HepG2 (cell line): ENCODE measurements around the gene PEX14. TPM values are rescaled to one million over a fixed set of nuclear protein-coding genes. Genes with fewer than 3 reads are reported as not detected.
"Not testable (repeated sequence)": the region's sequence is repeated elsewhere in the genome, so short reads cannot be mapped to it uniquely, and the experiment has no call there.

Experiments
- ATAC-seq: fragments of 200-7000 bp; cut with Tn5 transposase; 3 replicates; pipeline ENCODE4 v1.9.1; 2020; ENCODE audit warnings: mild to moderate bottlenecking, moderate library complexity
- BruUV-seq: library from RNA; stranded (reverse); fragments of 400-500 nt; replicated peaks from 2 replicates; lab custom pipeline; 2021; lab: Mats Ljungman, UMichigan
- CTCF ChIA-PET: fragments of 300-600 bp; formaldehyde crosslinking; extraction: SDS; loops from one replicate; lab custom pipeline; 2021; ENCODE audit warnings: low total read pairs, inconsistent platforms, low intra/inter-chr PET ratio; lab: Yijun Ruan, JAX
- POLR2A ChIA-PET: fragments of 350-600 bp; sonication (Branson Sonifier 250); formaldehyde crosslinking; loops from one replicate; lab custom pipeline; 2020; ENCODE audit warnings: antibody characterized with exemption, inconsistent platforms; lab: Yijun Ruan, JAX
- DNase-seq: peaks from one replicate; pipeline ENCODE4 v3.0.0-alpha.2; 2015; ENCODE audit warnings: low spot score
- FAIRE-seq: peaks from 3 replicates; lab custom pipeline; 2011; peaks lifted over from hg19 to GRCh38; lab: Jason Lieb, UNC
- H2AFZ ChIP-seq: one replicate; pipeline ENCODE4 v1.6.1; 2011; ENCODE audit warnings: low read length, inconsistent platforms
- H3K27ac ChIP-seq: fragments of 300-600 bp; 3 replicates; pipeline ENCODE4 v1.8.0; 2011; ENCODE audit warnings: mixed run types, mild to moderate bottlenecking, mixed read lengths, low read length, inconsistent platforms; ENCODE audit not compliant: insufficient read depth; ENCODE audit errors: extremely low read length
- H3K27me3 ChIP-seq, 2 experiments: fragments of 200-600 bp in 1 of 2; 2 replicates in 1 of 2; 3 replicates in 1 of 2; pipeline versions ENCODE4 v1.6.0 to v1.8.0; 2011; ENCODE audit warnings: low read length in 2 of 2, mild to moderate bottlenecking in 2 of 2, moderate library complexity in 2 of 2, inconsistent platforms in 1 of 2; ENCODE audit not compliant: insufficient read depth in 2 of 2, control insufficient read depth in 1 of 2
- H3K36me3 ChIP-seq, 2 experiments: fragments of 200-600 bp in 1 of 2; replicated peaks in 1 of 2; 2 replicates in 1 of 2; 3 replicates in 1 of 2; pipeline versions ENCODE4 v1.5.1 to v1.8.0; 2011; ENCODE audit warnings: low read length in 2 of 2, inconsistent platforms in 1 of 2; ENCODE audit not compliant: insufficient read depth in 2 of 2, control insufficient read depth in 1 of 2
- H3K4me1 ChIP-seq: 2 replicates; pipeline ENCODE4 v1.5.1; 2012; ENCODE audit warnings: low read length, inconsistent platforms; ENCODE audit not compliant: insufficient read depth
- H3K4me2 ChIP-seq: 2 replicates; pipeline ENCODE4 v1.6.0; 2011; ENCODE audit warnings: low read depth, low read length, inconsistent platforms
- H3K4me3 ChIP-seq, 3 experiments: fragments of 200-600 bp in 1 of 3; sonication (generic), shearing (Covaris generic) in 1 of 3; replicated peaks in 1 of 3; 2 replicates each; pipeline ENCODE4 v1.5.1; 2011 to 2016; ENCODE audit warnings: low read length in 3 of 3, inconsistent platforms in 2 of 3, low read depth in 2 of 3, mild to moderate bottlenecking in 2 of 3, control low read depth in 1 of 3, mixed read lengths in 1 of 3; ENCODE audit not compliant: insufficient read depth in 1 of 3
- H3K79me2 ChIP-seq: one replicate; pipeline ENCODE4 v1.6.1; 2011; ENCODE audit warnings: low read length, inconsistent platforms; ENCODE audit not compliant: insufficient read depth
- H3K9ac ChIP-seq: 2 replicates; pipeline ENCODE4 v1.6.0; 2011; ENCODE audit warnings: mild to moderate bottlenecking, low read depth, low read length, inconsistent platforms; ENCODE audit not compliant: insufficient read depth
- H3K9me3 ChIP-seq: 2 replicates; pipeline ENCODE4 v1.5.1; 2012; ENCODE audit warnings: mild to moderate bottlenecking, low read length
- H4K20me1 ChIP-seq: 2 replicates; pipeline ENCODE4 v1.6.0; 2011; ENCODE audit warnings: inconsistent platforms, mild to moderate bottlenecking, low read length, moderate library complexity; ENCODE audit not compliant: insufficient read depth
- DZIP1 ChIP-seq: sonication (generic); formaldehyde crosslinking; IDR thresholded peaks from 2 replicates; pipeline ENCODE4 v1.5.0; 2020; ENCODE audit warnings: mild to moderate bottlenecking, missing genetic modification reagents
- GATA4 ChIP-seq: sonication (generic); IDR thresholded peaks from 2 replicates; pipeline ENCODE4 v1.6.1; 2016; ENCODE audit warnings: antibody characterized with exemption, low read depth, borderline replicate concordance
- HMGXB3 ChIP-seq: sonication (generic); formaldehyde crosslinking; IDR thresholded peaks from 2 replicates; pipeline ENCODE4 v1.4.0; 2020; ENCODE audit warnings: missing genetic modification reagents, borderline replicate concordance
- NFYB ChIP-seq: sonication (generic); formaldehyde crosslinking; IDR thresholded peaks from 2 replicates; pipeline ENCODE4 v1.4.0; 2020; ENCODE audit warnings: missing genetic modification reagents
- NFYC ChIP-seq: IDR thresholded peaks from 2 replicates; pipeline ENCODE4 v1.6.1; 2016; ENCODE audit warnings: missing genetic modification reagents, missing compliant biosample characterization
- POLR2A ChIP-seq, 2 experiments: IDR thresholded peaks; 2 replicates each; pipeline ENCODE4 v1.6.1; 2011; ENCODE audit warnings: low read depth in 2 of 2, low read length in 2 of 2, mild to moderate bottlenecking in 1 of 2, moderate library complexity in 1 of 2; ENCODE audit not compliant: insufficient read depth in 1 of 2
- TBX2 ChIP-seq: sonication (generic); formaldehyde crosslinking; IDR thresholded peaks from 2 replicates; pipeline ENCODE4 v1.5.0; 2020; ENCODE audit warnings: missing genetic modification reagents, mild to moderate bottlenecking, borderline replicate concordance
- ZBTB38 ChIP-seq: sonication (generic); formaldehyde crosslinking; IDR thresholded peaks from 2 replicates; pipeline ENCODE4 v1.5.1; 2020; ENCODE audit warnings: mild to moderate bottlenecking, missing genetic modification reagents
- ZBTB4 ChIP-seq: sonication (generic); formaldehyde crosslinking; IDR thresholded peaks from 2 replicates; pipeline ENCODE4 v1.4.0; 2020; ENCODE audit warnings: missing genetic modification reagents, mild to moderate bottlenecking, borderline replicate concordance
- ZMYM4 ChIP-seq: sonication (generic); formaldehyde crosslinking; IDR thresholded peaks from 2 replicates; pipeline ENCODE4 v1.8.1; 2023; ENCODE audit warnings: mild to moderate bottlenecking, missing genetic modification reagents
- WGBS: methylation state at CpG from one replicate; pipeline ENCODE4 v1.1.6; 2017; ENCODE audit warnings: low lambda C conversion rate; 5-methylcytosine and 5-hydroxymethylcytosine counted together
- in situ Hi-C: cut with HindIII; loops from 2 replicates; pipeline ENCODE4 v1.10.0; 2017; ENCODE audit warnings: low pct_unique_long_range_greater_than_20kb; ENCODE audit not compliant: extremely low pct_ligation_motif_present
- intact Hi-C: fragments of 100-400 bp; cut with micrococcal nuclease; formaldehyde crosslinking; loops from one replicate; pipeline ENCODE4 v1.10.0; 2022; ENCODE audit not compliant: unreplicated experiment
- polyA plus RNA-seq, 8 experiments: library from polyadenylated mRNA; depleted of rRNA in 3 of 8; stranded (reverse) in 7 of 8; unstranded in 1 of 8; fragments of >200 nt; fragmentation: Illumina TruSeq in 4 of 8; extraction: Trizol in 4 of 8; gene quantifications; 2 replicates each; pipeline versions ENCODE4 v1.2.1 to v1.2.3, GENCODE V29; 2011 to 2016; ENCODE audit warnings: low read depth in 4 of 8, missing spikeins in 1 of 8, mixed read lengths in 1 of 8; ENCODE audit not compliant: insufficient read depth in 1 of 8
- total RNA-seq, 5 experiments: library from RNA; depleted of rRNA; stranded (reverse); fragments of >200 nt; fragmentation: Illumina TruSeq; extraction: Trizol; gene quantifications; 2 replicates each; pipeline ENCODE4 v1.2.3, GENCODE V29; 2016; ENCODE audit warnings: low read depth in 1 of 5

PEX14 gene
- total and polyA plus RNA-seq, 2 of the 13 experiments (the other 11 are each of a cell fraction or from before 2014, with no cell fraction given) = 6.5 to 9.9 TPM

GRCh38 chr1:10425826-10426534, 48.8 kb upstream of the PEX14 start:
- H4K20me1 ChIP-seq, H2AFZ ChIP-seq, intact Hi-C loops, BruUV-seq, H3K36me3 ChIP-seq, H3K27me3 ChIP-seq, H3K79me2 ChIP-seq, H3K9ac ChIP-seq, ATAC-seq, FAIRE-seq, H3K9me3 ChIP-seq, H3K4me3 ChIP-seq, H3K4me2 ChIP-seq: not testable (repeated sequence)
- ChIA-PET POLR2A (interaction anchor here (0.9 to 1.5 kb wide), 2 partner anchors 27 to 38 kb away, joined by 3 read pairs; partner anchors contain the start of gene PGD), CTCF (interaction anchor here (4.5 kb wide), 1 partner anchor 48 kb away, joined by 46 read pairs; no protein-coding TSS in a partner anchor)
- in situ Hi-C loops = loop anchor here (5.0 kb wide), 1 partner anchor 49 kb away; no protein-coding TSS in a partner anchor
- DNase-seq = peak; percentile 24
- H3K27ac ChIP-seq = peak overlapping the region; percentile 50
- WGBS = 86% methylated on average over 12 of the region's 21 CpGs
- H3K4me1 ChIP-seq = peaks cover 27% of the 10 kb centered on the region
- TF ChIP-seq ZBTB4 (CRISPR knock-in tag) (peak; percentile 87; the same call in 1 of the 2 replicates), TBX2 (CRISPR knock-in tag) (peak; percentile 29; the same call in 1 of the 2 replicates), DZIP1 (0 out of 2 replicates have a peak, but pooled peaks have one; percentile 41), POLR2A (IDR thresholded peaks at IDR 0.05; ENCODE audit: insufficient read depth in 1 of 2, low read depth in 2 of 2, low read length in 2 of 2) (peak; percentile 34 to 68; a peak in 3 of 4 replicates), GATA4 (peak; percentile 11; the same call in 1 of the 2 replicates), HMGXB3 (CRISPR knock-in tag) (peak; percentile 78; the same call in 1 of the 2 replicates), ZBTB38 (CRISPR knock-in tag) (peak; percentile 63; the same call in 1 of the 2 replicates), NFYB (peak; percentile 80; the same call in 1 of the 2 replicates), NFYC (CRISPR knock-in tag) (peak; percentile 84), ZMYM4 (peak; percentile 69)
